A549 (cell line): ENCODE results near the gene NEDD4L. TPM values are rescaled to one million over a fixed set of nuclear protein-coding genes. Genes with fewer than 3 reads are reported as not detected.

ENCODE experiments used
- ATAC-seq, 2 experiments: fragments of 200-7000 bp in 1 of 2; fragments of >200 bp in 1 of 2; cut with Nextera tagmentation in 1 of 2; cut with Tn5 transposase in 1 of 2; 3 replicates each; pipeline versions ENCODE4 v1.8.0 to v1.9.1; 2018 to 2020; ENCODE audit warnings: mild to moderate bottlenecking in 1 of 2, moderate library complexity in 1 of 2
- CTCF ChIA-PET: fragments of 300-600 bp; sonication (Branson Sonifier 250); formaldehyde crosslinking; extraction: SDS; loops from one replicate; lab custom pipeline; 2021; ENCODE audit warnings: antibody characterized with exemption, inconsistent platforms; lab: Yijun Ruan, JAX
- POLR2A ChIA-PET: fragments of 350-600 bp; formaldehyde crosslinking; extraction: SDS; loops from one replicate; lab custom pipeline; 2021; ENCODE audit warnings: antibody characterized with exemption, inconsistent platforms; lab: Yijun Ruan, JAX
- DNase-seq, 2 experiments: peaks; one replicate each; pipeline versions ENCODE4 v3.0.0 to v3.0.0-alpha.2; 2011 to 2016; ENCODE audit warnings: low read depth in 1 of 2, low spot score in 1 of 2
- FAIRE-seq: peaks from 2 replicates; lab custom pipeline; 2011; peaks lifted over from hg19 to GRCh38; lab: Jason Lieb, UNC
- H3K27ac ChIP-seq, 2 experiments: fragments of >200 bp; sonication (Bioruptor Twin); formaldehyde crosslinking; 3 replicates each; pipeline ENCODE4 v1.5.1; 2016 to 2017
- H3K4me1 ChIP-seq: fragments of >200 bp; sonication (Bioruptor Twin); formaldehyde crosslinking; 3 replicates; pipeline ENCODE4 v1.6.1; 2016
- H3K4me2 ChIP-seq: fragments of >200 bp; sonication (Bioruptor Twin); formaldehyde crosslinking; 3 replicates; pipeline ENCODE4 v1.6.1; 2016
- H3K4me3 ChIP-seq: fragments of >200 bp; sonication (Bioruptor Twin); formaldehyde crosslinking; 3 replicates; pipeline ENCODE4 v1.5.1; 2016
- H3K9me3 ChIP-seq: fragments of >200 bp; sonication (Bioruptor Twin); formaldehyde crosslinking; 3 replicates; pipeline ENCODE4 v1.6.1; 2016
- CHD2 ChIP-seq: fragments of 150-350 bp; IDR thresholded peaks from 2 replicates; pipeline ENCODE4 v1.6.1; 2014; ENCODE audit warnings: low read length; ENCODE audit not compliant: partially characterized antibody
- EP300 ChIP-seq, 2 experiments: fragments of >200 bp; sonication (Bioruptor Twin); formaldehyde crosslinking; IDR thresholded peaks; 2 replicates in 1 of 2; 3 replicates in 1 of 2; pipeline ENCODE4 v1.6.1; 2016 to 2017
- ESRRA ChIP-seq: fragments of 150-350 bp; IDR thresholded peaks from 2 replicates; pipeline ENCODE4 v1.6.1; 2014; ENCODE audit warnings: mild to moderate bottlenecking, low read length, borderline replicate concordance
- HOXB13 ChIP-seq: fragments of 250-450 bp; sonication (Bioruptor Pico); IDR thresholded peaks from 2 replicates; pipeline ENCODE4 v1.5.0; 2020; ENCODE audit warnings: low read depth, mild to moderate bottlenecking, moderate library complexity
- HOXB5 ChIP-seq: fragments of 250-450 bp; sonication (Bioruptor Pico); IDR thresholded peaks from 2 replicates; pipeline ENCODE4 v1.5.0; 2020; ENCODE audit warnings: mild to moderate bottlenecking, moderate library complexity
- KDM1A ChIP-seq: fragments of 200-600 bp; sonication (generic); IDR thresholded peaks from 2 replicates; pipeline ENCODE4 v1.6.1; 2016; ENCODE audit warnings: low read depth, mild to moderate bottlenecking
- NR3C1 ChIP-seq: fragments of >200 bp; sonication (Bioruptor Twin); formaldehyde crosslinking; IDR thresholded peaks from 3 replicates; pipeline ENCODE4 v1.6.1; 2017
- POLR2A ChIP-seq: IDR thresholded peaks from 2 replicates; pipeline ENCODE4 v1.6.1; 2012; ENCODE audit warnings: mild to moderate bottlenecking, low read length
- WGBS: methylation state at CpG from one replicate; pipeline ENCODE4 v1.1.6; 2017; ENCODE audit errors: missing lambda C conversion rate; 5-methylcytosine and 5-hydroxymethylcytosine counted together
- polyA plus RNA-seq, 4 experiments: library from polyadenylated mRNA; depleted of rRNA in 3 of 4; stranded (reverse); fragments of >200 nt; fragmentation: RNase III in 1 of 4; extraction: RNeasy Plus Mini Kit Qiagen cat#74134 plus additional on column Dnase treatment in 1 of 4; gene quantifications; 2 replicates in 3 of 4; 3 replicates in 1 of 4; pipeline ENCODE4 v1.2.3, GENCODE V29; 2011 to 2017
- TF ChIP-seq, protein P1 (sequence below): IDR thresholded peaks from 2 replicates; pipeline ENCODE4 v1.6.1; 2012; ENCODE audit warnings: low read depth, borderline replicate concordance
- TF ChIP-seq, protein P2 (sequence below): fragments of 250-450 bp; sonication (Bioruptor Pico); IDR thresholded peaks from 2 replicates; pipeline ENCODE4 v1.5.0; 2021; ENCODE audit warnings: mild to moderate bottlenecking, moderate library complexity, borderline replicate concordance
- TF ChIP-seq, protein P3 (sequence below): fragments of 200-600 bp; sonication (generic); IDR thresholded peaks from 2 replicates; pipeline ENCODE4 v1.6.1; 2016; ENCODE audit warnings: antibody characterized with exemption, mild to moderate bottlenecking, moderate library complexity
- TF ChIP-seq, protein P4 (sequence below): fragments of 450-650 bp; IDR thresholded peaks from 2 replicates; pipeline ENCODE4 v1.6.1; 2014; ENCODE audit warnings: antibody characterized with exemption

Gene NEDD4L
- polyA plus RNA-seq, 2 of the 4 experiments (the other 2 are of a cell fraction) = 18.0 to 36.5 TPM

DNA sequence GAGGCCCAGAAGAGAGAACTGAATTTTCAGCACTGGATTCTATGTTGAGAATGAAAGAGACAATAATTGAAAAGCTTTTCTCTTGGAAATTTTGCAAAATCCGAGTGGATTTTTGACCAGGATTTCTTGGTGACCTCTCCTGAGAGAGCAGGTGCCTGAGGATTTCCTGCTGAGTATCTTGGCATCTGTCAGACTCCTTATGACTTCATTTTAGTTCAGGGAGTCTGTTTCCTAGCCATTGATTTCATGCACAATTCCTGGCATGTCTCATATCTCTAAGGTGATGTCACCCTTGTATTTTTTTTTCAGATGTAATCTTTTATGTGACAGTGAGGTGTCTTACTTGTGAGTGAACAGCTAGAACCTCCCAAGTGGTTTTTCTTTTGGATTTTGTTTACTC, 195.9 kb downstream of the NEDD4L start:
- ChIA-PET POLR2A (no interaction called here), CTCF (interaction anchor here (1.0 to 1.1 kb wide), 2 partner anchors 10 to 77 kb away, joined by 3 read pairs; no protein-coding TSS in a partner anchor)
- DNase-seq = no peak
- Histone ChIP-seq H3K4me2 (no peak overlapping the region), H3K27ac (no peak overlapping the region)
- TF ChIP-seq NR3C1 = no peak
- TF ChIP-seq CHD2 = no peak
- TF ChIP-seq, protein P1, sequence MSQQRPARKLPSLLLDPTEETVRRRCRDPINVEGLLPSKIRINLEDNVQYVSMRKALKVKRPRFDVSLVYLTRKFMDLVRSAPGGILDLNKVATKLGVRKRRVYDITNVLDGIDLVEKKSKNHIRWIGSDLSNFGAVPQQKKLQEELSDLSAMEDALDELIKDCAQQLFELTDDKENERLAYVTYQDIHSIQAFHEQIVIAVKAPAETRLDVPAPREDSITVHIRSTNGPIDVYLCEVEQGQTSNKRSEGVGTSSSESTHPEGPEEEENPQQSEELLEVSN = no peak
- TF ChIP-seq POLR2A = no peak
- TF ChIP-seq, protein P2, sequence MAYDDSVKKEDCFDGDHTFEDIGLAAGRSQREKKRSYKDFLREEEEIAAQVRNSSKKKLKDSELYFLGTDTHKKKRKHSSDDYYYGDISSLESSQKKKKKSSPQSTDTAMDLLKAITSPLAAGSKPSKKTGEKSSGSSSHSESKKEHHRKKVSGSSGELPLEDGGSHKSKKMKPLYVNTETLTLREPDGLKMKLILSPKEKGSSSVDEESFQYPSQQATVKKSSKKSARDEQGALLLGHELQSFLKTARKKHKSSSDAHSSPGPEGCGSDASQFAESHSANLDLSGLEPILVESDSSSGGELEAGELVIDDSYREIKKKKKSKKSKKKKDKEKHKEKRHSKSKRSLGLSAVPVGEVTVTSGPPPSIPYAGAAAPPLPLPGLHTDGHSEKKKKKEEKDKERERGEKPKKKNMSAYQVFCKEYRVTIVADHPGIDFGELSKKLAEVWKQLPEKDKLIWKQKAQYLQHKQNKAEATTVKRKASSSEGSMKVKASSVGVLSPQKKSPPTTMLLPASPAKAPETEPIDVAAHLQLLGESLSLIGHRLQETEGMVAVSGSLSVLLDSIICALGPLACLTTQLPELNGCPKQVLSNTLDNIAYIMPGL (CRISPR knock-in tag) = no peak
- no peak for TF ChIP-seq ESRRA
- TF ChIP-seq KDM1A = no peak
- no peak for TF ChIP-seq HOXB5 (CRISPR knock-in tag)
- TF ChIP-seq, protein P3, sequence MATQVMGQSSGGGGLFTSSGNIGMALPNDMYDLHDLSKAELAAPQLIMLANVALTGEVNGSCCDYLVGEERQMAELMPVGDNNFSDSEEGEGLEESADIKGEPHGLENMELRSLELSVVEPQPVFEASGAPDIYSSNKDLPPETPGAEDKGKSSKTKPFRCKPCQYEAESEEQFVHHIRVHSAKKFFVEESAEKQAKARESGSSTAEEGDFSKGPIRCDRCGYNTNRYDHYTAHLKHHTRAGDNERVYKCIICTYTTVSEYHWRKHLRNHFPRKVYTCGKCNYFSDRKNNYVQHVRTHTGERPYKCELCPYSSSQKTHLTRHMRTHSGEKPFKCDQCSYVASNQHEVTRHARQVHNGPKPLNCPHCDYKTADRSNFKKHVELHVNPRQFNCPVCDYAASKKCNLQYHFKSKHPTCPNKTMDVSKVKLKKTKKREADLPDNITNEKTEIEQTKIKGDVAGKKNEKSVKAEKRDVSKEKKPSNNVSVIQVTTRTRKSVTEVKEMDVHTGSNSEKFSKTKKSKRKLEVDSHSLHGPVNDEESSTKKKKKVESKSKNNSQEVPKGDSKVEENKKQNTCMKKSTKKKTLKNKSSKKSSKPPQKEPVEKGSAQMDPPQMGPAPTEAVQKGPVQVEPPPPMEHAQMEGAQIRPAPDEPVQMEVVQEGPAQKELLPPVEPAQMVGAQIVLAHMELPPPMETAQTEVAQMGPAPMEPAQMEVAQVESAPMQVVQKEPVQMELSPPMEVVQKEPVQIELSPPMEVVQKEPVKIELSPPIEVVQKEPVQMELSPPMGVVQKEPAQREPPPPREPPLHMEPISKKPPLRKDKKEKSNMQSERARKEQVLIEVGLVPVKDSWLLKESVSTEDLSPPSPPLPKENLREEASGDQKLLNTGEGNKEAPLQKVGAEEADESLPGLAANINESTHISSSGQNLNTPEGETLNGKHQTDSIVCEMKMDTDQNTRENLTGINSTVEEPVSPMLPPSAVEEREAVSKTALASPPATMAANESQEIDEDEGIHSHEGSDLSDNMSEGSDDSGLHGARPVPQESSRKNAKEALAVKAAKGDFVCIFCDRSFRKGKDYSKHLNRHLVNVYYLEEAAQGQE = no peak
- TF ChIP-seq, protein P4, sequence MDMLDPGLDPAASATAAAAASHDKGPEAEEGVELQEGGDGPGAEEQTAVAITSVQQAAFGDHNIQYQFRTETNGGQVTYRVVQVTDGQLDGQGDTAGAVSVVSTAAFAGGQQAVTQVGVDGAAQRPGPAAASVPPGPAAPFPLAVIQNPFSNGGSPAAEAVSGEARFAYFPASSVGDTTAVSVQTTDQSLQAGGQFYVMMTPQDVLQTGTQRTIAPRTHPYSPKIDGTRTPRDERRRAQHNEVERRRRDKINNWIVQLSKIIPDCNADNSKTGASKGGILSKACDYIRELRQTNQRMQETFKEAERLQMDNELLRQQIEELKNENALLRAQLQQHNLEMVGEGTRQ = no peak
- TF ChIP-seq, all 56 proteins: peak for 0
- WGBS = 55% methylated on average over 1 of the region's 1 CpG
- FAIRE-seq = no peak
- Histone ChIP-seq H3K4me3 (no peak overlapping the region), H3K4me1 (peaks cover 18% of the 10 kb centered on the region), H3K9me3 (no peaks in the 10 kb centered on the region)
- ATAC-seq = no peak

DNA sequence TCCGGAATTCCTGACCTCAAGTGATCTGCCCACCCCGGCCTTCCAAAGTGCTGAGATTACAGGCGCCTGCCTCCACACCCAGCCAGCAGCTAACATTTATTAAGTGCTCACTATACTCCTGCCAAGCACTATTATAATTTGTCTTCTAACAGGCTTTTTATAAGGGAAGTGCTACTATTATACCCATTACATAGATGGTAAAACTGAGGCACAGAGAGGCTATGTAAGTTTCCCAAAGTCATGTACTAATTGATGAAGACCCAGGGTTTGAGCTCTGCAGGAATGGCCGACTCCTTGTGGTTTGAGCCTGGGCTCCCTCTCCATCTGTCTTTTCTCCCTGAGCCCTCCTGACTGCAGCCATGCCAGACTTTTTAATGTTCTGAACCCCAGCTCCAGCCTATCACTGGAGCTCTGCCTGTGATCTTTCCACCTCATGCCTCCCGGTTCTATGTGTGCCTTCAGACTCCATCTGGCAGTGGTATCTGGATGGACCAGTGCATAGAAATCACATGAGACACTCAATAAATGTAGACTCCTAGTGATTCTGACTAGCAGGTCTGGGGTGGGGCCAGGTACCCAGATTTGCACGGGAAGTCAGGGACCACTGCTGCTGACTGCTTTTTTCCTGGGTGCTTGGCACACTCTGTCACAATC, 197.1 kb downstream of the NEDD4L start:
- H3K27ac ChIP-seq = no peak overlapping the region
- no peak for DNase-seq

More for the DNA sequence above, 197.1 kb downstream of the NEDD4L start:
- FAIRE-seq (no peak), ATAC-seq (no peak)
- TF ChIP-seq NR3C1 = no peak
- TF ChIP-seq, protein P4 = no peak
- TF ChIP-seq EP300 (IDR thresholded peaks at IDR 0.05) = no peak
- TF ChIP-seq, protein P2 (CRISPR knock-in tag) = no peak
- no peak for TF ChIP-seq HOXB13 (CRISPR knock-in tag)
- H3K9me3 ChIP-seq = no peaks in the 10 kb centered on the region
- ChIA-PET CTCF (interaction anchor here (1.0 kb wide), 1 partner anchor 13 kb away, joined by 6 read pairs; no protein-coding TSS in a partner anchor), POLR2A (no interaction called here)
- peaks cover 10% of the 10 kb centered on the region; the same call in 2 of the 3 replicates for H3K4me1 ChIP-seq
- no peak overlapping the region for H3K4me2 ChIP-seq
- H3K4me3 ChIP-seq = no peak overlapping the region
- WGBS = 82% methylated on average over 4 of the region's 6 CpGs
